Thyroid gland (tissue), 4 donors: ENCODE measurements around the gene SCART1. TPM values are rescaled to one million over a fixed set of nuclear protein-coding genes. Genes with fewer than 3 reads are reported as not detected.

ENCODE experiments used
- DNase-seq, 2 donors: peaks; one replicate each; pipeline ENCODE4 v3.0.0-alpha.2; 2019
- H3K27ac ChIP-seq, 3 donors: fragments of 200-600 bp; sonication (generic); 1 replicate in 2 of 3; 2 replicates in 1 of 3; pipeline ENCODE4 v1.5.1; 2016 to 2019; ENCODE audit warnings: mild to moderate bottlenecking in 1 of 3, moderate library complexity in 1 of 3
- H3K27me3 ChIP-seq: fragments of 200-600 bp; sonication (generic); one replicate; pipeline ENCODE4 v1.5.1; 2019
- H3K36me3 ChIP-seq, 2 donors: fragments of 200-600 bp; sonication (generic); one replicate each; pipeline ENCODE4 v1.5.1; 2016 to 2019
- H3K4me1 ChIP-seq, 2 donors: fragments of 200-600 bp; sonication (generic); one replicate each; pipeline ENCODE4 v1.5.1; 2017 to 2019
- H3K4me3 ChIP-seq, 3 donors: fragments of 200-600 bp; sonication (generic); replicated peaks in 1 of 3; 1 replicate in 2 of 3; 2 replicates in 1 of 3; pipeline ENCODE4 v1.5.1; 2016; ENCODE audit warnings: mild to moderate bottlenecking in 1 of 3
- H3K9me3 ChIP-seq: fragments of 200-600 bp; sonication (generic); one replicate; pipeline ENCODE4 v1.5.1; 2017
- CTCF ChIP-seq, 6 experiments: fragments of 200-600 bp in 3 of 6; fragments of 450-650 bp in 3 of 6; sonication (generic) in 3 of 6; IDR thresholded peaks; one replicate each; pipeline ENCODE4 v1.5.1; 2016 to 2019; ENCODE audit warnings: antibody characterized with exemption in 6 of 6, mild to moderate bottlenecking in 2 of 6, inconsistent platforms in 1 of 6, moderate library complexity in 1 of 6
- POLR2A ChIP-seq, 2 donors: fragments of 450-650 bp; IDR thresholded peaks; one replicate each; pipeline ENCODE4 v1.6.1; 2017; ENCODE audit warnings: antibody characterized with exemption in 2 of 2, mild to moderate bottlenecking in 2 of 2, moderate library complexity in 1 of 2
- WGBS, 2 donors: methylation state at CpG; one replicate each; pipeline ENCODE4 v1.1.5; 2017; 5-methylcytosine and 5-hydroxymethylcytosine counted together
- intact Hi-C: fragments of 100-400 bp; cut with DNase I; formaldehyde crosslinking; loops from one replicate; pipeline ENCODE4 v1.15.1; 2023
- total RNA-seq, 4 donors: library from RNA; depleted of rRNA; stranded (reverse); fragments of >200 nt; gene quantifications; one replicate each; pipeline ENCODE4 v1.2.3, GENCODE V29; 2016

The SCART1 gene
- total RNA-seq, 4 donors from 2014 or later = 2.6 to 12.6 (median 3.4) TPM

- Histone ChIP-seq H3K4me1 (no peaks in the 10 kb centered on the region), H3K27me3 (no peaks in the 10 kb centered on the region), H3K36me3 (no peaks in the 10 kb centered on the region), H3K9me3 (no peaks in the 10 kb centered on the region), H3K4me3 (no peak overlapping the region), H3K27ac (no peak overlapping the region)
- intact Hi-C loops = no loop called here
- no peak for DNase-seq
- WGBS, 2 donors = 81 to 82% methylated on average over 9 of the region's 9 CpGs
- no peak for TF ChIP-seq CTCF (IDR thresholded peaks at IDR 0.05)
- no peak for TF ChIP-seq POLR2A (IDR thresholded peaks at IDR 0.05)
Observed at GRCh38 chr10:133476641-133476990, 22.9 kb downstream of the SCART1 start.

- TF ChIP-seq POLR2A (IDR thresholded peaks at IDR 0.05) = no peak
- TF ChIP-seq CTCF (IDR thresholded peaks at IDR 0.05) = no peak
- no peak overlapping the region for H3K4me3 ChIP-seq
- no peaks in the 10 kb centered on the region for H3K4me1 ChIP-seq
- no peaks in the 10 kb centered on the region for H3K36me3 ChIP-seq
- WGBS, 2 donors = 81 to 87% methylated on average over 7 to 11 of the region's 12 CpGs
- intact Hi-C loops = no loop called here
- no peak overlapping the region for H3K27ac ChIP-seq
- H3K9me3 ChIP-seq = no peaks in the 10 kb centered on the region
- DNase-seq = no peak
- no peaks in the 10 kb centered on the region for H3K27me3 ChIP-seq
Observed at GRCh38 chr10:133481086-133481643, 27.4 kb downstream of the SCART1 start.

GRCh38 chr10:133481657-133482056 is 27.9 kb downstream of the SCART1 start:
- H3K36me3 ChIP-seq = no peaks in the 10 kb centered on the region
- H3K27me3 ChIP-seq = no peaks in the 10 kb centered on the region
- intact Hi-C loops = no loop called here
- no peaks in the 10 kb centered on the region for H3K9me3 ChIP-seq
- H3K27ac ChIP-seq = no peak overlapping the region
- DNase-seq = no peak
- H3K4me1 ChIP-seq = no peaks in the 10 kb centered on the region
- WGBS, 2 donors = 93 to 95% methylated on average over 7 to 9 of the region's 10 CpGs
- TF ChIP-seq CTCF (IDR thresholded peaks at IDR 0.05) = no peak
- no peak for TF ChIP-seq POLR2A (IDR thresholded peaks at IDR 0.05)
- H3K4me3 ChIP-seq = no peak overlapping the region

GRCh38 chr10:133484818-133485217 is 31.1 kb downstream of the SCART1 start:
- Histone ChIP-seq H3K27me3 (no peaks in the 10 kb centered on the region), H3K27ac (no peak overlapping the region), H3K4me3 (no peak overlapping the region), H3K9me3 (no peaks in the 10 kb centered on the region), H3K4me1 (no peaks in the 10 kb centered on the region), H3K36me3 (no peaks in the 10 kb centered on the region)
- no peak for TF ChIP-seq POLR2A (IDR thresholded peaks at IDR 0.05)
- no peak for TF ChIP-seq CTCF (IDR thresholded peaks at IDR 0.05)
- intact Hi-C loops = no loop called here
- no peak for DNase-seq

- Histone ChIP-seq H3K36me3 (no peaks in the 10 kb centered on the region), H3K4me3 (no peak overlapping the region), H3K9me3 (no peaks in the 10 kb centered on the region), H3K4me1 (no peaks in the 10 kb centered on the region), H3K27ac (no peak overlapping the region), H3K27me3 (no peaks in the 10 kb centered on the region)
- no peak for DNase-seq
- intact Hi-C loops = no loop called here
- TF ChIP-seq POLR2A (IDR thresholded peaks at IDR 0.05) = no peak
- no peak for TF ChIP-seq CTCF (IDR thresholded peaks at IDR 0.05)
Observed at GRCh38 chr10:133487085-133487484, 33.3 kb downstream of the SCART1 start.
